Esophagus squamous epithelium (tissue), 5 donors: ENCODE results near the gene KCNJ9. TPM values are rescaled to one million over a fixed set of nuclear protein-coding genes. Genes with fewer than 3 reads are reported as not detected.
"Not testable (repeated sequence)": the region's sequence is repeated elsewhere in the genome, so short reads cannot be mapped to it uniquely, and the experiment has no call there.

ENCODE experiments used
- DNase-seq: peaks from one replicate; lab custom pipeline; 2025; lab: John Stamatoyannopoulos, UW
- H3K27ac ChIP-seq, 4 donors: fragments of 200-600 bp; sonication (generic); one replicate each; pipeline ENCODE4 v1.5.1; 2016 to 2019; ENCODE audit warnings: mild to moderate bottlenecking in 1 of 4
- H3K27me3 ChIP-seq, 4 donors: fragments of 200-600 bp; sonication (generic); 1 replicate in 3 of 4; 2 replicates in 1 of 4; pipeline versions ENCODE4 v1.5.1 to v1.6.0; 2017 to 2021; ENCODE audit warnings: antibody characterized with exemption in 1 of 4
- H3K36me3 ChIP-seq, 3 donors: fragments of 200-600 bp; sonication (generic); one replicate each; pipeline ENCODE4 v1.5.1; 2016 to 2019
- H3K4me1 ChIP-seq, 3 donors: fragments of 200-600 bp; sonication (generic); one replicate each; pipeline ENCODE4 v1.5.1; 2017 to 2019
- H3K4me3 ChIP-seq, 4 donors: fragments of 200-600 bp; sonication (generic); 1 replicate in 3 of 4; 2 replicates in 1 of 4; pipeline ENCODE4 v1.5.1; 2016 to 2019; ENCODE audit warnings: mild to moderate bottlenecking in 2 of 4, moderate library complexity in 1 of 4
- H3K9me3 ChIP-seq, 3 donors: fragments of 200-600 bp; sonication (generic); one replicate each; pipeline ENCODE4 v1.5.1; 2016 to 2019
- CTCF ChIP-seq, 6 experiments: fragments of 450-650 bp in 4 of 6; fragments of 200-600 bp in 2 of 6; sonication (generic) in 2 of 6; IDR thresholded peaks; one replicate each; pipeline ENCODE4 v1.5.1; 2016 to 2019; ENCODE audit warnings: antibody characterized with exemption in 6 of 6, mild to moderate bottlenecking in 4 of 6, moderate library complexity in 4 of 6
- POLR2A ChIP-seq, 4 donors: fragments of 450-650 bp; IDR thresholded peaks; one replicate each; pipeline ENCODE4 v1.6.1; 2017; ENCODE audit warnings: antibody characterized with exemption in 4 of 4, mild to moderate bottlenecking in 4 of 4, moderate library complexity in 3 of 4
- WGBS, 2 donors: methylation state at CpG; one replicate each; pipeline ENCODE4 v1.1.5; 2018; 5-methylcytosine and 5-hydroxymethylcytosine counted together
- intact Hi-C: fragments of 100-400 bp; cut with DNase I; formaldehyde crosslinking; loops from one replicate; pipeline ENCODE4 v1.15.0; 2022
- total RNA-seq, 4 donors: library from RNA; depleted of rRNA; stranded (reverse); fragments of >200 nt; gene quantifications; one replicate each; pipeline ENCODE4 v1.1.0, GENCODE V29; 2016
- donor health status: DM: yes; HTN: yes; CAD: no.

KCNJ9 gene
- total RNA-seq, 4 donors from 2014 or later = not detected

DNA sequence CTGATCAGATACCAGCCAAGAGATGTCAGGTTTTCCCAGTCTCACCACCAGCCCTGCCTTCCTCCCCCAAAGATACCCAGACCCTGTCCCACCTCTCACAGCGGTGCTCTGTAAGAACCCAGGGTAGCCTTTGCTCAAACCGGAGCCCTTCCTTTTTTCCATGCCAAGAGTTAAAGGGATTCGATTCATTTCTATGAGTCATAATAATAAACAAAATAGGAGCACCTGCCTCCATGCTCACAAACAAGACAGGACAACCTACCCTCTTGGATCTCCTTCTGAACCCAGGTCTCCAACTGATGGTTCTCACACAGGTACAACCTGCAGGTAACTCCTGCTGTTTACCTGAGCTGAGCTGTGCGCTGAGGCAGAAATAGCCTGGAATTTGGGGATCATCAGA is 28.3 kb downstream of the KCNJ9 start:
- H3K9me3 ChIP-seq = no peaks in the 10 kb centered on the region
- WGBS, 2 donors = 33 to 44% methylated on average over 3 to 4 of the region's 4 CpGs
- H3K27ac ChIP-seq = no peak overlapping the region
- H3K4me3 ChIP-seq = no peak overlapping the region
- DNase-seq = no peak
- no peak for TF ChIP-seq CTCF (IDR thresholded peaks at IDR 0.05)
- no peak for TF ChIP-seq POLR2A (IDR thresholded peaks at IDR 0.05)
- H3K36me3 ChIP-seq = no peaks in the 10 kb centered on the region
- peaks cover 0 to 30% (median 0%) of the 10 kb centered on the region in 3 donors for H3K4me1 ChIP-seq
- no peaks in the 10 kb centered on the region for H3K27me3 ChIP-seq
- intact Hi-C loops = no loop called here

DNA sequence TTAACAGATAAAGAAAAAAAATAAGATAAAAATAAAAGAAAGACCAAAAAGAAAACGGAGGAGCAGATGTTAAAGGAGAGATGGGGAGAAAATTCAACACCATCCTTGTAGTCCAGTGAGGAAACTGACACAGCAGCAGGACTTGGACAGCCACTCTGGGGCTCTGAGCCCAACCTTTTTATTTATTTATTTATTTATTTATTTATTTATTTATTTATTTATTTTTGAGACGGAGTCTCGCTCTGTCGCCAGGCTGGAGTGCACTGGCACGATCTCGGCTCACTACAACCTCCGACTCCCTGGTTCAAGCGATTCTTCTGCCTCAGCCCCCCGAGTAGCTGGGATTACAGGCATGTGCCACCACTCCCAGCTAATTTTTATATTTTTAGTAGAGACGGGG is 30.1 kb downstream of the KCNJ9 start:
- not testable (repeated sequence) for H3K27me3 ChIP-seq

DNA sequence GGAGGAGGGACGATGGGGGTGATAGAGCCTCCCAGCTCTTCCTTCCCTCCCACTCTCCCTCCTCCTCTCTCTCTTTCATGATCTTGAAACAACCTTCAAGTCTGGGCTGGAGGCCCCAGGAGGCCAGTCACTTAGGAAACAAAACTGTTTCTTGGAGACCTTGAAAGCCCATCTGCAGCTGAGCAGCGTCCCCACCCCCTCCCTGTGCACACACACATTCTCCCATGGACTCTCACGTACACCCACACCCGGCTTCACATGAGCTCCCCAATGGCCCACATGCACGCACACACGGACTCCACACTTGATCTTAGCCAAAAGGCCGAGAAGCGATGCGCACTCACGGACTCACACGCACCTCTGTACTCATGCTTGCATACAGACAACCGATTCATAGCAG is 31.0 kb downstream of the KCNJ9 start:
- peaks cover 0 to 8% (median 0%) of the 10 kb centered on the region in 4 donors for H3K27me3 ChIP-seq
- H3K4me1 ChIP-seq = peaks cover 0 to 45% (median 0%) of the 10 kb centered on the region in 3 donors
- no peak overlapping the region for H3K4me3 ChIP-seq
- TF ChIP-seq CTCF (IDR thresholded peaks at IDR 0.05) = no peak
- no peak for TF ChIP-seq POLR2A (IDR thresholded peaks at IDR 0.05)
- intact Hi-C loops = no loop called here
- WGBS, 2 donors = 71 to 76% methylated on average over 10 to 12 of the region's 12 CpGs
- DNase-seq = no peak
- no peak overlapping the region for H3K27ac ChIP-seq
- H3K9me3 ChIP-seq = no peaks in the 10 kb centered on the region
- H3K36me3 ChIP-seq = no peaks in the 10 kb centered on the region

More for the DNA sequence above, 30.1 kb downstream of the KCNJ9 start:
- H3K4me1 ChIP-seq = peaks cover 0 to 36% (median 0%) of the 10 kb centered on the region in 3 donors
- H3K27ac ChIP-seq, H3K4me3 ChIP-seq, H3K36me3 ChIP-seq, H3K9me3 ChIP-seq, DNase-seq, intact Hi-C loops: not testable (repeated sequence)
- WGBS, 2 donors = 80 to 93% methylated on average over 5 to 10 of the region's 10 CpGs

DNA sequence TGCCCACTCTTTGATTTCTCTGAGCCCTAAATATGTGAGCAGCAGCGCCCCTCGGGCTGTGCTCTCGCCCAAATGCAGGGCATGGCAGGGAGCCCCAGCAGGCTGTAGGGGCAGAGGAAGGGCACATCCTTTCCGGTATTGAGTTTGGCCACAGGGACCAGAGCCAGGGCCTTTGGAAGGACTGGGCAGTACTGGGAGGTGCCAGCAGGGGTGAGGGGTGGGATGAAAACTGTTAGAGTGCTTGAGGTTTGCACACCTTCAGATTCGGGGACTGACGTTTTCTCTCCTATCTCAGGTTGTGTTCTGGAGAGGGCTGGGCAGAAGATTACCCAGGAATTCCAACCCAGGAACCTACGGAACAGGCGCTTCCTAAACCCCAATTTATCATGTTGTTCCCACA is 32.1 kb downstream of the KCNJ9 start:
- Histone ChIP-seq H3K9me3 (no peaks in the 10 kb centered on the region), H3K4me3 (no peak overlapping the region), H3K36me3 (no peaks in the 10 kb centered on the region), H3K4me1 (peaks cover 0 to 56% (median 5%) of the 10 kb centered on the region in 3 donors), H3K27me3 (peaks cover 0 to 11% (median 0%) of the 10 kb centered on the region in 4 donors), H3K27ac (peak overlapping the region; percentile 49 to 88 (median 72))
- 75 to 84% methylated on average over 4 to 6 of the region's 8 CpGs for WGBS, 2 donors
- TF ChIP-seq CTCF (IDR thresholded peaks at IDR 0.05) (no peak), POLR2A (IDR thresholded peaks at IDR 0.05) (no peak)
- no peak for DNase-seq
- intact Hi-C loops = no loop called here

- no peak for DNase-seq
- H3K4me1 ChIP-seq = peaks cover 0 to 57% (median 9%) of the 10 kb centered on the region in 3 donors
- no peak overlapping the region for H3K4me3 ChIP-seq
- H3K27me3 ChIP-seq = peaks cover 0 to 11% (median 0%) of the 10 kb centered on the region in 4 donors
- H3K27ac ChIP-seq = peak overlapping the region; percentile 49 to 88 (median 79)
- WGBS, 2 donors = 59 to 67% methylated on average over 3 of the region's 4 CpGs
- intact Hi-C loops = no loop called here
- no peaks in the 10 kb centered on the region for H3K36me3 ChIP-seq
- no peak for TF ChIP-seq POLR2A (IDR thresholded peaks at IDR 0.05)
- no peak for TF ChIP-seq CTCF (IDR thresholded peaks at IDR 0.05)
- no peaks in the 10 kb centered on the region for H3K9me3 ChIP-seq
Observed at GRCh38 chr1:160114085-160114484, 32.7 kb downstream of the KCNJ9 start.
